Renal pelvis (tissue), 4 donors: ENCODE data around the gene RPS16. TPM values are rescaled to one million over a fixed set of nuclear protein-coding genes. Genes with fewer than 3 reads are reported as not detected.

Source experiments
- DNase-seq: peaks from one replicate; pipeline ENCODE4 v3.0.0-alpha.2; 2013
- polyA plus RNA-seq, 3 donors: library from polyadenylated mRNA; unstranded; fragments of 120-200 nt; gene quantifications; one replicate each; pipeline ENCODE4 v1.2.1, GENCODE V29; 2013; ENCODE audit not compliant: insufficient read length in 3 of 3

RPS16 gene
- polyA plus RNA-seq, 3 donors, result 1,287 to 1,452 (median 1,291) TPM

DNA sequence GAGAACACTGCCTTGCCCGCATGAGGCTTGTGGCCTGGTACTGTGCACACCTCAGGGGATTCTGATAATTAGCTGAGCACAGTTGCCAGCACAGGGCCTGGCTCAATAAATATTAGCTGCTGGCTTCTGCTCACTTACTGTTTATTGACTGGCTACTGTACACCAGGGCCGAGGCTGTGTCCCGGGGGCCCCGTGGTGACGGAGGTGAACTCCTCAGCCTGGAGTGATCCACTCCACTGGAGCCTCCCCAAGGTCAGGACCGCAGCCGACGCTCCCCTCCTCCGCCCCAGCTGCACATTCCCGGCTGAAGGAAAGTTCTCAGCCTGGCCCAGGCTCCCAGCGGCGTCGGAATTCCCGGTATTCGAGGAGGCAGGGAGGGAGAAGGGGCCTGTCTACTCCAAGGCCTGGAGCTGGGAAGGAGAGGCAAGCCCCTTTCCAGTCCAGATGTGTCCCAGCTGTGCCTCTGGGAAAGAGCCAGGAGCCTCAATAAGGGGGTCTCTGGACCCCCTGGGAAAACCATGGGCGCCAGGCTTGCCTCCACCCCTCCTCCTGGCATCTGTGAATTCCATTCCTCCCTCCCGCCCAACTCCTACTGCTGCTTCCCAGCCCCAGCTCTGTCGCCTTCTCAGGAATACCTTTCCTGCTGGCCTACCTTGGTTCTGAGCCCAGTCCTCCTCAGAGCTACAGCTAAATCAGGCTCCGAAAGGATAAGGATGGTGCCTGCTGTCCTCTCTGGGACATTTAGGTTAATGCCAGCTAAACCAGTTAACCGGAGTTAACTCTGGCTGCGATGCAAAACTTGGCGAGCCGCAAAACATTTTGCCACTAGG lies 7.3 kb downstream of the RPS16 start:
- DNase-seq, result peak; percentile 90

DNA sequence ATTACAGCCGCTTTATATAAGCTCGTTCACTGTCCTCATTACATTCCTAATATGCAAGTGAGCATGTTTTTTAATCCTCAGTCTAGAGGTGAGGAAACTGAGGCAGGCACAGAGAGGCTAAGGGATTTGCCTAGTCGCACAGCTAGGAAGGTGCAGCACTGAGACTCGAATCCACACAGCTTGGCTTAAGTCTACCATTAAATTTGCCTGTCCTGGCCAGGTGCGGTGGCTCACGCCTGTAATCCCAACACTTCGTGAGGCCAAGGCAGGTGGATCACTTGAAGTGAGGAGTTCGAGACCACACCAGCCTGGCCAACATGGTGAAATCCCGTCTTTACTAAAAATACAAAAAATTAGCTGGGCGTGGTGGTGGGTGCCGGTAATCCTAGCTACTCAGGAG lies 8.0 kb downstream of the RPS16 start:
- no peak for DNase-seq

GRCh38 chr19:39426170-39426569 lies 9.6 kb downstream of the RPS16 start:
- DNase-seq, result no peak

DNA sequence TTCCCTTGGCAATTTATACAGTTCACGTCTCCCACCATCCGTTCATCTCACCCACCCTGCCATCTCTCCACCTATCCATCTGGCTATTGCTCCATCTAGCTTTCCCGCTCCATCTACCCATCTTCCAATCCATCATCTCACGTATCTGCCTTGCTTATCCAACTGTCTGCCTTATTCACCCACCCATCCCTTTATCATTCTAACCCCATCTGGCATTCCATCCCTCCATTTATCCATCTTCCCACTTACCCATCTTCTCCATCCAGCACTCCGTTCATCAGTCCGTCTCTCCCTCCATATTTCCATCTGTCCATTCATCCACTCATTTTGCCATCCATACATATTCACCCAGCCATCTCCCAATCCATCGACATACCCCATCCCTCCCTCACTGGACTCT lies 10.0 kb downstream of the RPS16 start:
- DNase-seq, result no peak

DNA sequence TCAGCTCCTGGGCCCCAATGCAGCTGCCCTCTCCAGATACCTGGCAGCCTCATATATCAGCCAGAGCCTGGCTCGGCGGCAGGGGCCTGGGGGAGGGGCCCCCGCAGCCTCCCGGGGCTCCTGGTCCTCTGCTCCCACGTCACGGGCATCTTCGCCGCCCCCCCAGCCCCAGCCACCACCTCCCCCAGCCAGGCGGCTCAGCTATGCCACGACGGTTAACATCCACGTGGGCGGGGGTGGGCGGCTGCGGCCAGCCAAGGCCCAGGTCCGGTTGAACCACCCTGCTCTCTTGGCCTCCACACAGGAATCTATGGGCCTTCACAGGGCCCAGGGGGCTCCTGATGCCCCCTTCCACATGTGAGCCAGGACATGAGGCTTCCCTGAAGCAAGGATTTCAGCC lies 10.8 kb downstream of the RPS16 start:
- DNase-seq, result no peak

- no peak for DNase-seq
These were observed 12.3 kb downstream of the RPS16 start for GRCh38 chr19:39423258-39424086.

GRCh38 chr19:39422020-39422419 lies 13.7 kb downstream of the RPS16 start:
- DNase-seq, result no peak

DNA sequence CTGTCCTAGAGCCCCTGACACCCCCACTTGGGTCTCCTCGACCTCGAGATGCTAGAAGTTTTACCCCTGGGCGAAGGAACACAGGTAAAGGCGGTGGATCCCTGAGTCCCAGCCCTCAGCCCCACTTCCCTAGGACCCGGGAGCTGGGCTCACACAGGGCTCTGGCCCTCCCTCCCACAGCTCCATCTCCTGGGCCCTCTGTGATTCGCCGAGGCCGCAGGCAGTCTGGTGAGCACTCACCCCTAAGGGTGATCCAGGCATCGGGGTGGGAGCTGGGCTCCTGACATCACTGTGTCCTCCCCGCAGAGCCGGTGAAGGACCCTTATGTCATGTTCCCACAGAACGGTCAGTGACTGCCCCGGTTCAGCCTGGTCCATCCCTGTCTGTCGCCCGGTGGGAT lies 15.0 kb downstream of the RPS16 start:
- DNase-seq, result no peak

GRCh38 chr19:39419003-39419402 lies 16.7 kb downstream of the RPS16 start:
- no peak for DNase-seq

DNA sequence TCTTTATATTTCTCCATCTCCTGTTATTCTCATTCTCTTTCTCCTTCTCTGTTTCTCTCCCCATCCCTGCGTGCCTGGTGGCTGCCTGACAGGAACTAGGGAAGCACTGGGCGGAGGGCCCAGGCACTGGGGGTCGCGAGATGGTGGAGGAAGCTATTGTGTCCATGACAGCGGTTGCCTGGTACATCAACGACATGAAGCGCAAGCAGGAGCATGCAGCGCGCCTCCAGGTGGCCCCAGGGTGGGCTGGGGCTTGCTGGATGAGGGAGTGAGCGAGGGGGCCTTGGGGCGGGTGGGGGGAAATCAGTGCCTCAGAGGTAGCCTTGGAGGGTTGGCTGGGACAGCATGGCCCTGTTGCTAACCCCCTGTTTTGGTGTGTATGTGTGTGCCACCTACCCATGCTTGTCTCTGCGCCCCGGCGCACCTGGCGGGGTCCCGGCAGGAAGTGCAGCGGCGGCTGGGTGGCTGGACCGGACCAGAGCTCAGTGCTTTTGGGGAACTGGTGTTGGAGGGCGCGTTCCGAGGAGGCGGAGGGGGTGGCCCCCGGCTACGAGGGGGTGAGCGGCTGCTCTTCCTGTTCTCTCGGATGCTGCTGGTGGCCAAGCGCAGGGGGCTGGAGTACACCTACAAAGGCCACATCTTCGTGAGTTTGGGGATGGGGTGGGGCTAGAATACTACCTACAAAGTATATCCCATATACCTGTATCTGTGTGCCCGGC lies 18.1 kb downstream of the RPS16 start:
- no peak for DNase-seq

GRCh38 chr19:39416152-39417120 lies 19.3 kb downstream of the RPS16 start:
- DNase-seq, result no peak

GRCh38 chr19:39415111-39416046 lies 20.4 kb downstream of the RPS16 start:
- no peak for DNase-seq

DNA sequence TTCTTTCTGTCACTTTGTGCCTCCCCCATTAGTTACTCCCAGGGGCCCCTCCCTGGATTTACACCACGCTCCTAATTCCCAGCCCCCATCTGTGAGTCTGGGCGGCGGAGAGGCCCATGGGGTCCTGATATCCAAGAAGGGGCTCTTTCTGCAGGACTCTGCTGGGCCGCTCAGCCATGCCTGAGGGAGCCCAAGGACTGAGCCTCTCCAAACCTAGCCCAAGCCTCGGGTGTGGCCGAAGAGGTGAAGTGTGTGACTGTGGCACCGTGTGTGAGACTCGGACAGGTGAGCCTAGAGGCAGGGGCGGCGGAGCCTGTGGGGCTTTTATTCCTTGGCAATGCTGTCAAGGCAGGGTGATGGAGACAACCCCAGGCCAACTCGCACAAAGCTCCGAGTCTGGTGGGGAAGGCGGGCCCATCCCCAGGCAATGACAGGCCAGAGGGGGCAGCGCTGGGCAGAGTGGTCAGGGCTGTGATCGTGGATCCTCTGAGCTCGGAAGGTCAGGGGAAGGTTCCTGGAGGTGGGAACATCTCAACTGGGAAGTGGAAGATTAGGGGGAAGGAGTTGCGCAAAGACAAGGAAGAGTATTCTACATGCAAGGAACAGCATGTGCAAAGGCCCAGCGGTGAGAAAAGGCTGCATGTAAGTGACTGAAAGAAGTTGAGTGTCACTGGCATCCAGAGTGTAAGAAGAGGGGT lies 21.7 kb downstream of the RPS16 start:
- no peak for DNase-seq

DNA sequence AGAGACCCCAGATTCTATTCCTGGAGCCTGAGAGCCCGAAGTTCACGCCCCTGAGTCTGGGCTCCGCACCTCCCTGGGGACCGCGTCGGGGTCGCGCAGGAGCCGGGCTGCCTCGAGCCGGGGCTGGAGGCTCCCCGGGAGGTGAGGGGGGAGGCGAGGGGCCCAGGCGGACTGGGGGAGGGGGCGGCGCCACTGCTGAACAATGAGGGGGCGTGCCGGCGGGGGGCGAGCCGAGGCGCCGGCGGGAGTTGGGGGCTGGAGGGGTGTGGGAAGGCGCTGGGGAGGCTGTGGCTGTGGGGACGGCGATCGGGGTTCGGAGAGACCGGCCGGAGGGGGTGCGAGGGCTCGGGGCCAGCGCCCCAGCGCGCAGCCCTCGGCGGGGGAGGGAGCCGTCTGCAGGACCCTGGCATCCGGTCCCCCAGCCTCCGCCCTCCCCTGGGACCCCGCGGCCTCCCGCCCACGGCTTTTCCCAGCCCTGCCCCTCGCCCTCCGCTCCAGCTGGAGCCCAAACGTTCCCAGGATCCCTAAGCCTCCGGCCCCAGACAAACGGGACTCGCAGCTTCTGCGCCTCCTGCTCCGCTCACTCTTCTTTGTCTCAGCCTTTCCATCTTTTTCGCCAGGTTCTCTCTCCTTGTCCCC lies 22.4 kb downstream of the RPS16 start:
- DNase-seq, result peak; percentile 83

DNA sequence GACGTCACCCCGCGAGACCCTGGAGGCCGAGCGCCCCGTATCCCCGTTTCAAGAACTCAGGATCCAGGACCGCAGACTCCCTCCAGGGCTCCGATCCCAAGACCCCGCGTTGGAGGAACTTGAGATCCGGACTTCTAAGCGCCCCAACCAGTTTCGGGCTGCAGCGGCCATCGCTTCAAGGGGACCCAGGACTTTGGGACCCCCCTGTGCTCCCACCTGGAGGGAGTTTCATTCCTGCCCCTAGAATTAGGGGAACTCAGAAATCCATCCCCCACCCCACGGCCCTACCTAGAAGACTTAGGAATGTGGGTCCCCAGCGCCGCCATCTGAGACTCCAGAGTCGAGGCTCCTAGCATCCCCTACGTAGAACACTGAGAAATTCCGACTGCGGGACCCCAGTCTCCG lies 22.9 kb downstream of the RPS16 start:
- DNase-seq, result no peak

DNA sequence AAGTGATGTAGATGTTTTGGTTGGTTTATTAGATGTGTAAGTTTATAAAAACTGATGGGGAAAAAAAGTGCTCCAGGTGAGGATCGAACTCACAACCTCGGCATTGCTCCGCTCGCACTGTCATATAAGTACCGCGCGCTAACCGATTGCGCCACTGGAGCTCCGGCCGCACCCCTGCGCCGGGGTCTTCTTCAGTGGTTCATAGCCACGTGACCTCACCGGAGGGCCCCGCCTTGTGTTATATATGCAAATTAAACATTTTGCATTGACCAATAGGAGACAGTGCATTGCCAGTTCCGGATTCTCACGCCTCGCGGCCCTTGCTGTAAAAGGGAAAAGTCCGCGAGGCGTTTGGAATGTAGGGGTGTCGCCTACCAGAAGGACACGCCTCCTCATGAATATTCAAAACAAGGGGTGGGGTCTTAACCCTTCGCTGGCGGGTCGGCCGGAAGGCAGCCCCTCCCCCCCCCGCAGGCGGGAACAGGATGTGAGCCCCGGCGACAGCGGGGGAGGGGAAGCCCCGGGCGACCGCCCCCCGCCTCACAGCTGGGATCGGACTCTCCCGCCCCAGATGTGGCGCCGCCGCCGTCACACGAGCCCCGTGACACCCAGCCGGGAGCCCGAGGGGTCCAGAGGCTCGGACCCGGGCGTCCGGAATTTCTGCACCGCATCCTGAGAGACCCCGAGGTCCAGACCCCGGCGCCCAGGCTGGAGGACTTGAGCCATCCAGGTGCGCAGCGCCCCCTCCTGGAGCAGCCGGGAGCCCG lies 23.5 kb downstream of the RPS16 start, which contains the start of gene PLEKHG2:
TSS of gene PLEKHG2 (plus strand) at position 570 of the 767 bp plus-strand sequence. CDS start 1,418 bp downstream, outside the sequence.
- DNase-seq, result peak; percentile 100

GRCh38 chr19:39411832-39412099 lies 24.0 kb downstream of the RPS16 start:
- peak; percentile 90 for DNase-seq
